PFSK-1 (cell line): ENCODE measurements around the gene LILRA1.

Experiments used
- POLR2AphosphoS5 ChIP-seq: IDR thresholded peaks from 2 replicates; pipeline ENCODE4 v1.6.1; 2012; ENCODE audit warnings: low read depth, mild to moderate bottlenecking, control low read depth, low read length, moderate library complexity
- TF ChIP-seq, protein P1 (sequence below), 2 experiments: IDR thresholded peaks; 2 replicates each; pipeline versions ENCODE4 v1.6.1 to v1.8.0; 2011 to 2012; ENCODE audit warnings: low read depth in 2 of 2, low read length in 2 of 2, control low read depth in 1 of 2, inconsistent platforms in 1 of 2, mild to moderate bottlenecking in 1 of 2, moderate library complexity in 1 of 2; ENCODE audit not compliant: insufficient read depth in 1 of 2

DNA sequence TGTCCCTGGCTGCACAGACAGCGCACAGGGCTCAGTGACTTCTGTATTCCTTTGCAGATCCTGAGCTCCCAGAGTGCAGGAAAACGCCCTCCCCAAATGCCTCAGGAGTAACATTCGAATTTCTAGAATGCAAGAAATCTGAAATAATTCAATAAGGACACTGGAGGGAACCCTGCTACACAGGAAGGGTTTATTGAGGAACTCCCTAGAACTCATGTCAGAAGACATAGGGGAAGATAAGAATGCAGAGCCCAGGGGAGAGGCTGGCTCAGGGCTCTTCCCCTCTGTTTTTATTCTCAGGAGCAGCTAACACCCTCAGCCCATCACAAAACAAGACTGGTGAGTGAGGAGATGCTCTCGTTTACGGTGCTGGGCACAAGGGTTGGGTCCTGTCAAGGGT, 6.8 kb downstream of the LILRA1 start:
- TF ChIP-seq, protein P1, sequence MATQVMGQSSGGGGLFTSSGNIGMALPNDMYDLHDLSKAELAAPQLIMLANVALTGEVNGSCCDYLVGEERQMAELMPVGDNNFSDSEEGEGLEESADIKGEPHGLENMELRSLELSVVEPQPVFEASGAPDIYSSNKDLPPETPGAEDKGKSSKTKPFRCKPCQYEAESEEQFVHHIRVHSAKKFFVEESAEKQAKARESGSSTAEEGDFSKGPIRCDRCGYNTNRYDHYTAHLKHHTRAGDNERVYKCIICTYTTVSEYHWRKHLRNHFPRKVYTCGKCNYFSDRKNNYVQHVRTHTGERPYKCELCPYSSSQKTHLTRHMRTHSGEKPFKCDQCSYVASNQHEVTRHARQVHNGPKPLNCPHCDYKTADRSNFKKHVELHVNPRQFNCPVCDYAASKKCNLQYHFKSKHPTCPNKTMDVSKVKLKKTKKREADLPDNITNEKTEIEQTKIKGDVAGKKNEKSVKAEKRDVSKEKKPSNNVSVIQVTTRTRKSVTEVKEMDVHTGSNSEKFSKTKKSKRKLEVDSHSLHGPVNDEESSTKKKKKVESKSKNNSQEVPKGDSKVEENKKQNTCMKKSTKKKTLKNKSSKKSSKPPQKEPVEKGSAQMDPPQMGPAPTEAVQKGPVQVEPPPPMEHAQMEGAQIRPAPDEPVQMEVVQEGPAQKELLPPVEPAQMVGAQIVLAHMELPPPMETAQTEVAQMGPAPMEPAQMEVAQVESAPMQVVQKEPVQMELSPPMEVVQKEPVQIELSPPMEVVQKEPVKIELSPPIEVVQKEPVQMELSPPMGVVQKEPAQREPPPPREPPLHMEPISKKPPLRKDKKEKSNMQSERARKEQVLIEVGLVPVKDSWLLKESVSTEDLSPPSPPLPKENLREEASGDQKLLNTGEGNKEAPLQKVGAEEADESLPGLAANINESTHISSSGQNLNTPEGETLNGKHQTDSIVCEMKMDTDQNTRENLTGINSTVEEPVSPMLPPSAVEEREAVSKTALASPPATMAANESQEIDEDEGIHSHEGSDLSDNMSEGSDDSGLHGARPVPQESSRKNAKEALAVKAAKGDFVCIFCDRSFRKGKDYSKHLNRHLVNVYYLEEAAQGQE (IDR thresholded peaks at IDR 0.05; ENCODE audit: insufficient read depth in 1 of 2, low read depth in 2 of 2, low read length in 2 of 2): no peak
- no peak for TF ChIP-seq POLR2AphosphoS5
